GM12872 (cell line): ENCODE data around the gene MYCBP2.

Source experiments
- CTCF ChIP-seq: IDR thresholded peaks from 3 replicates; pipeline ENCODE4 v1.5.1; 2011; ENCODE audit warnings: low read depth, mild to moderate bottlenecking, low read length, moderate library complexity; ENCODE audit not compliant: insufficient read depth

Gene MYCBP2

GRCh38 chr13:77031656-77032243 lies 295.1 kb downstream of the MYCBP2 start:
- no peak for TF ChIP-seq CTCF

GRCh38 chr13:77029436-77029835 lies 297.5 kb downstream of the MYCBP2 start:
- TF ChIP-seq CTCF = no peak

GRCh38 chr13:77028202-77028601 lies 298.7 kb downstream of the MYCBP2 start:
- TF ChIP-seq CTCF = no peak

GRCh38 chr13:77026861-77027621 lies 299.9 kb downstream of the MYCBP2 start, which contains the start of gene FBXL3:
TSS of gene FBXL3 (minus strand) at chr13:77027159. CDS start at chr13:77021860, 5,299 bp downstream.
- no peak for TF ChIP-seq CTCF

GRCh38 chr13:77026255-77026860 lies 300.5 kb downstream of the MYCBP2 start:
- TF ChIP-seq CTCF = no peak

- TF ChIP-seq CTCF = no peak
Measured at GRCh38 chr13:77022341-77022740, 304.6 kb downstream of the MYCBP2 start.

GRCh38 chr13:77019756-77020155 lies 307.1 kb downstream of the MYCBP2 start:
- TF ChIP-seq CTCF = no peak
